Measurements from ENCODE around the gene MGLL.

DNA sequence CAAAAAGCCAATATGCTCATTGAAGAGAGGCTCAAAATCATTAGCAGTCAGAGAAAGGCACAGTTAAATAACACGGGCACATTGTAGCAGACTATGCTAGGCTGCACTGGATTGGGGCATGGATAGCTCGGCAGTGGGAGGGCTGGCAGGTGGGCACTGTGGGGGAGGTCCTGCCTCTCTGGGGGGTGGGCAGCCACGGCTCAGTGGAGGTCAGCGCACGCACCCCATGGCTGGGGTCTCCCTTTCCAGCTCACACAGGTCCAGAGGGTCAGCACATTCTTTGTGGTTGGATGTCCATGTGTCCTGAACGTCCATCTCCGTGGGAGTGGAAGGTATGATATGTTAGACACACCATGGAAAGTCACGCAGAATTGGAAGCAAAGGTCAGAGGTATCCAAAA, 18.4 kb upstream of the MGLL start:
- no peak for TF ChIP-seq POLR2A (IDR thresholded peaks at IDR 0.05)
- TF ChIP-seq, protein P1, sequence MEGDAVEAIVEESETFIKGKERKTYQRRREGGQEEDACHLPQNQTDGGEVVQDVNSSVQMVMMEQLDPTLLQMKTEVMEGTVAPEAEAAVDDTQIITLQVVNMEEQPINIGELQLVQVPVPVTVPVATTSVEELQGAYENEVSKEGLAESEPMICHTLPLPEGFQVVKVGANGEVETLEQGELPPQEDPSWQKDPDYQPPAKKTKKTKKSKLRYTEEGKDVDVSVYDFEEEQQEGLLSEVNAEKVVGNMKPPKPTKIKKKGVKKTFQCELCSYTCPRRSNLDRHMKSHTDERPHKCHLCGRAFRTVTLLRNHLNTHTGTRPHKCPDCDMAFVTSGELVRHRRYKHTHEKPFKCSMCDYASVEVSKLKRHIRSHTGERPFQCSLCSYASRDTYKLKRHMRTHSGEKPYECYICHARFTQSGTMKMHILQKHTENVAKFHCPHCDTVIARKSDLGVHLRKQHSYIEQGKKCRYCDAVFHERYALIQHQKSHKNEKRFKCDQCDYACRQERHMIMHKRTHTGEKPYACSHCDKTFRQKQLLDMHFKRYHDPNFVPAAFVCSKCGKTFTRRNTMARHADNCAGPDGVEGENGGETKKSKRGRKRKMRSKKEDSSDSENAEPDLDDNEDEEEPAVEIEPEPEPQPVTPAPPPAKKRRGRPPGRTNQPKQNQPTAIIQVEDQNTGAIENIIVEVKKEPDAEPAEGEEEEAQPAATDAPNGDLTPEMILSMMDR (IDR thresholded peaks at IDR 0.05) = no peak
